ENCODE measurements around the gene KBTBD4.
A peak's percentile ranks its signal among the peaks of the same experiment; 100 is the strongest.

- TF ChIP-seq REST (IDR thresholded peaks at IDR 0.05; ENCODE audit: low read depth), result no peak
- TF ChIP-seq CTCF (IDR thresholded peaks at IDR 0.05 in 2 of 3, conservative IDR thresholded peaks at IDR 0.05 in 1 of 3; ENCODE audit: borderline replicate concordance in 1 of 3, insufficient read depth in 1 of 3, low read depth in 2 of 3, low read length in 2 of 3), result peak in 1 of 3 experiments; percentile 25; a peak in 1 of 6 replicates
- TF ChIP-seq EZH2 (IDR thresholded peaks at IDR 0.05), result no peak
- TF ChIP-seq EGR1 (IDR thresholded peaks at IDR 0.05; ENCODE audit: low read depth), result no peak
- no peak for TF ChIP-seq EZH2phosphoT487 (IDR thresholded peaks at IDR 0.05; ENCODE audit: borderline replicate concordance)
- TF ChIP-seq ATF3 (IDR thresholded peaks at IDR 0.05), result no peak
- no peak for TF ChIP-seq POLR2A (IDR thresholded peaks at IDR 0.05; ENCODE audit: borderline replicate concordance, extremely low read depth, insufficient read depth, insufficient read length)
- no peak for TF ChIP-seq POLR2AphosphoS5 (IDR thresholded peaks at IDR 0.05; ENCODE audit: low read depth, low read length)
- no peak for TF ChIP-seq ZFX (IDR thresholded peaks at IDR 0.05)
- no peak for TF ChIP-seq TCF7L2 (IDR thresholded peaks at IDR 0.05; ENCODE audit: borderline replicate concordance, extremely low read depth, insufficient read depth, insufficient read length)
- no peak for TF ChIP-seq ZNF274 (IDR thresholded peaks at IDR 0.05; ENCODE audit: low read depth, low read length)
- TF ChIP-seq, protein P1, sequence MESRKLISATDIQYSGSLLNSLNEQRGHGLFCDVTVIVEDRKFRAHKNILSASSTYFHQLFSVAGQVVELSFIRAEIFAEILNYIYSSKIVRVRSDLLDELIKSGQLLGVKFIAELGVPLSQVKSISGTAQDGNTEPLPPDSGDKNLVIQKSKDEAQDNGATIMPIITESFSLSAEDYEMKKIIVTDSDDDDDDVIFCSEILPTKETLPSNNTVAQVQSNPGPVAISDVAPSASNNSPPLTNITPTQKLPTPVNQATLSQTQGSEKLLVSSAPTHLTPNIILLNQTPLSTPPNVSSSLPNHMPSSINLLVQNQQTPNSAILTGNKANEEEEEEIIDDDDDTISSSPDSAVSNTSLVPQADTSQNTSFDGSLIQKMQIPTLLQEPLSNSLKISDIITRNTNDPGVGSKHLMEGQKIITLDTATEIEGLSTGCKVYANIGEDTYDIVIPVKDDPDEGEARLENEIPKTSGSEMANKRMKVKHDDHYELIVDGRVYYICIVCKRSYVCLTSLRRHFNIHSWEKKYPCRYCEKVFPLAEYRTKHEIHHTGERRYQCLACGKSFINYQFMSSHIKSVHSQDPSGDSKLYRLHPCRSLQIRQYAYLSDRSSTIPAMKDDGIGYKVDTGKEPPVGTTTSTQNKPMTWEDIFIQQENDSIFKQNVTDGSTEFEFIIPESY (IDR thresholded peaks at IDR 0.05; ENCODE audit: extremely low read depth, insufficient replicate concordance, low read length), result no peak
Measured at GRCh38 chr11:47539681-47540039, 39.1 kb downstream of the KBTBD4 start.

All from HCT116 (cell line).